Measurements from ENCODE around the gene KIAA1586.
"Not testable (repeated sequence)": the region's sequence is repeated elsewhere in the genome, so short reads cannot be mapped to it uniquely, and the experiment has no call there.

The KIAA1586 gene

GRCh38 chr6:57044568-57044967 lies 1.9 kb upstream of the KIAA1586 start:
- no peak for DNase-seq (ENCODE audit: low read depth in 2 of 3, low spot score in 2 of 3)

GRCh38 chr6:57047257-57047585 lies 728 bp downstream of the KIAA1586 start:
- DNase-seq (ENCODE audit: low read depth in 2 of 3, low spot score in 2 of 3): not testable (repeated sequence)

- not testable (repeated sequence) for DNase-seq (ENCODE audit: low read depth in 2 of 3, low spot score in 2 of 3)
These were observed 1.4 kb downstream of the KIAA1586 start for GRCh38 chr6:57047859-57048258.

GRCh38 chr6:57048577-57048976 lies 2.1 kb downstream of the KIAA1586 start:
- no peak for DNase-seq (ENCODE audit: low read depth in 2 of 3, low spot score in 2 of 3)

- DNase-seq (ENCODE audit: low read depth in 2 of 3, low spot score in 2 of 3): no peak
These were observed 17.4 kb downstream of the KIAA1586 start for GRCh38 chr6:57063847-57064246.

GRCh38 chr6:57064809-57065208 lies 18.3 kb downstream of the KIAA1586 start:
- no peak for DNase-seq (ENCODE audit: low read depth in 2 of 3, low spot score in 2 of 3)

- no peak for DNase-seq (ENCODE audit: low read depth in 2 of 3, low spot score in 2 of 3)
These were observed 21.6 kb downstream of the KIAA1586 start for GRCh38 chr6:57068061-57068460.

- no peak for DNase-seq (ENCODE audit: low read depth in 2 of 3, low spot score in 2 of 3)
These were observed 22.7 kb downstream of the KIAA1586 start for GRCh38 chr6:57069228-57069627.

GRCh38 chr6:57069920-57070331 lies 23.4 kb downstream of the KIAA1586 start:
- DNase-seq (ENCODE audit: low read depth in 2 of 3, low spot score in 2 of 3): no peak

GRCh38 chr6:57072108-57072507 lies 25.6 kb downstream of the KIAA1586 start:
- DNase-seq (ENCODE audit: low read depth in 2 of 3, low spot score in 2 of 3): no peak

- no peak for DNase-seq (ENCODE audit: low read depth in 2 of 3, low spot score in 2 of 3)
These were observed 27.9 kb downstream of the KIAA1586 start for GRCh38 chr6:57074383-57074782.

GRCh38 chr6:57075092-57075491 lies 28.6 kb downstream of the KIAA1586 start:
- DNase-seq (ENCODE audit: low read depth in 2 of 3, low spot score in 2 of 3): no peak

GRCh38 chr6:57078531-57079207 lies 32.2 kb downstream of the KIAA1586 start:
- no peak for DNase-seq (ENCODE audit: low read depth in 2 of 3, low spot score in 2 of 3)

GRCh38 chr6:57085471-57085870 lies 39.0 kb downstream of the KIAA1586 start:
- no peak for DNase-seq (ENCODE audit: low read depth in 2 of 3, low spot score in 2 of 3)

GRCh38 chr6:57086843-57087242 lies 40.4 kb downstream of the KIAA1586 start:
- DNase-seq (ENCODE audit: low read depth in 2 of 3, low spot score in 2 of 3): no peak

GRCh38 chr6:57087916-57088315 lies 41.4 kb downstream of the KIAA1586 start:
- no peak for DNase-seq (ENCODE audit: low read depth in 2 of 3, low spot score in 2 of 3)

GRCh38 chr6:57089265-57089664 lies 42.8 kb downstream of the KIAA1586 start:
- no peak for DNase-seq (ENCODE audit: low read depth in 2 of 3, low spot score in 2 of 3)

- DNase-seq (ENCODE audit: low read depth in 2 of 3, low spot score in 2 of 3): peak; percentile 86 to 93 (median 88)
These were observed 43.4 kb downstream of the KIAA1586 start, which contains the start of gene ZNF451 for GRCh38 chr6:57089687-57090457. Gene ZNF451 (plus strand): TSS chr6:57090188. CDS start chr6:57090254, 66 bp downstream.

GRCh38 chr6:57090458-57091067 lies 44.1 kb downstream of the KIAA1586 start:
- DNase-seq (ENCODE audit: low read depth in 2 of 3, low spot score in 2 of 3): not testable (repeated sequence)

- not testable (repeated sequence) for DNase-seq (ENCODE audit: low read depth in 2 of 3, low spot score in 2 of 3)
These were observed 44.9 kb downstream of the KIAA1586 start for GRCh38 chr6:57091375-57091774.

GRCh38 chr6:57094689-57095088 lies 48.2 kb downstream of the KIAA1586 start:
- no peak for DNase-seq (ENCODE audit: low read depth in 2 of 3, low spot score in 2 of 3)

- DNase-seq (ENCODE audit: low read depth in 2 of 3, low spot score in 2 of 3): no peak
These were observed 51.1 kb downstream of the KIAA1586 start for GRCh38 chr6:57097596-57097995.

Data from activated CD8-positive, alpha-beta memory T cell treated with anti-CD3 and anti-CD28 coated beads for 48 hours (primary cell).